Activated B cell treated with CpG ODN at 0.5 μM for 24 hours (primary cell): ENCODE results near the gene RCBTB2. TPM values are rescaled to one million over a fixed set of nuclear protein-coding genes. Genes with fewer than 3 reads are reported as not detected.

Experiments
- ATAC-seq: fragments of 200-7000 bp; cut with Tn5 transposase; one replicate; pipeline ENCODE4 v1.10.0; 2021; ENCODE audit warnings: low read depth, mild to moderate bottlenecking, moderate library complexity
- CTCF ChIA-PET: fragments of 350-600 bp; sonication (Branson Sonifier 250); formaldehyde crosslinking; loops from one replicate; lab custom pipeline; 2021; ENCODE audit warnings: antibody characterized with exemption; lab: Charles Lee
- POLR2A ChIA-PET: fragments of 350-600 bp; sonication (Branson Sonifier 250); formaldehyde crosslinking; loops from one replicate; lab custom pipeline; 2021; ENCODE audit warnings: antibody characterized with exemption; lab: Charles Lee
- DNase-seq: peaks from one replicate; pipeline ENCODE4 v3.0.0; 2022
- H3K27ac Mint-ChIP-seq: one replicate; pipeline ENCODE4 v1.8.0; 2020; ENCODE audit warnings: mixed read lengths
- H3K27me3 Mint-ChIP-seq: one replicate; pipeline ENCODE4 v1.8.0; 2021; ENCODE audit warnings: mixed read lengths
- H3K36me3 Mint-ChIP-seq: one replicate; pipeline ENCODE4 v1.8.0; 2021; ENCODE audit warnings: low read depth, mixed read lengths
- H3K4me1 Mint-ChIP-seq: one replicate; pipeline ENCODE4 v1.8.0; 2021; ENCODE audit warnings: mixed read lengths
- H3K4me3 Mint-ChIP-seq: one replicate; pipeline ENCODE4 v1.8.0; 2020; ENCODE audit warnings: mild to moderate bottlenecking, mixed read lengths
- H3K9me3 Mint-ChIP-seq: one replicate; pipeline ENCODE4 v1.8.0; 2020; ENCODE audit warnings: mixed read lengths
- intact Hi-C: fragments of 100-400 bp; cut with micrococcal nuclease; formaldehyde crosslinking; loops from one replicate; pipeline ENCODE4 v1.15.1; 2024
- total RNA-seq: library from RNA; stranded (reverse); gene quantifications from 2 replicates; pipeline ENCODE4 v1.2.3, GENCODE V29; 2022
- TF ChIP-seq, protein P1 (sequence below): fragments of 200-600 bp; IDR thresholded peaks from one replicate; pipeline ENCODE4 v1.8.0; 2022; ENCODE audit warnings: antibody characterized with exemption, mild to moderate bottlenecking

Gene RCBTB2
- total RNA-seq, 1 donor from 2014 or later = 2.4 TPM

DNA sequence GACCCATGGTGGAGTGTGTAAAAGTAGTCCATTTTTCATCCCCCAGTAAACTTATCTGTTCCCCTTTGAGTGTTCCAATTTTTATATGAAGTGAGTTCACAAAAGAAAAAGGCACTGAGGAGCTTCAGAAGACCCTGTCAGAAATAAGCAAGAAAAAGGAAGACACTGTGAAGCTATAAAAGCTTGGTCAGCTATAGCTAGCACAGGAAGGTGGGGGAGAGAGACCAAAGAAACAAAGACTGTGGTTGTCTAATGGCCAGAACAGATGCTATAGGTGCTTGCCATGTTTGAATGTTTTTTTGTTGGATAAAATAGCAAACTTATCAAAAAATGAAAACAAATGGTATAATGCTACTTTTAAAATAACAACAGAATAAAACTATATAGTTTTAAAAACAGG, 46.5 kb downstream of the RCBTB2 start:
- Mint-ChIP-seq H3K9me3 (no peaks in the 10 kb centered on the region), H3K27me3 (no peaks in the 10 kb centered on the region), H3K4me1 (peaks cover 31% of the 10 kb centered on the region), H3K27ac (no peak overlapping the region), H3K4me3 (no peak overlapping the region), H3K36me3 (peaks cover 28% of the 10 kb centered on the region)
- TF ChIP-seq, protein P1, sequence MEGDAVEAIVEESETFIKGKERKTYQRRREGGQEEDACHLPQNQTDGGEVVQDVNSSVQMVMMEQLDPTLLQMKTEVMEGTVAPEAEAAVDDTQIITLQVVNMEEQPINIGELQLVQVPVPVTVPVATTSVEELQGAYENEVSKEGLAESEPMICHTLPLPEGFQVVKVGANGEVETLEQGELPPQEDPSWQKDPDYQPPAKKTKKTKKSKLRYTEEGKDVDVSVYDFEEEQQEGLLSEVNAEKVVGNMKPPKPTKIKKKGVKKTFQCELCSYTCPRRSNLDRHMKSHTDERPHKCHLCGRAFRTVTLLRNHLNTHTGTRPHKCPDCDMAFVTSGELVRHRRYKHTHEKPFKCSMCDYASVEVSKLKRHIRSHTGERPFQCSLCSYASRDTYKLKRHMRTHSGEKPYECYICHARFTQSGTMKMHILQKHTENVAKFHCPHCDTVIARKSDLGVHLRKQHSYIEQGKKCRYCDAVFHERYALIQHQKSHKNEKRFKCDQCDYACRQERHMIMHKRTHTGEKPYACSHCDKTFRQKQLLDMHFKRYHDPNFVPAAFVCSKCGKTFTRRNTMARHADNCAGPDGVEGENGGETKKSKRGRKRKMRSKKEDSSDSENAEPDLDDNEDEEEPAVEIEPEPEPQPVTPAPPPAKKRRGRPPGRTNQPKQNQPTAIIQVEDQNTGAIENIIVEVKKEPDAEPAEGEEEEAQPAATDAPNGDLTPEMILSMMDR = no peak
- ChIA-PET POLR2A (interaction anchor here (0.7 to 1.0 kb wide), 2 partner anchors 10 to 182 kb away, joined by 3 read pairs; no protein-coding TSS in a partner anchor), CTCF (no interaction called here)
- ATAC-seq (no peak), DNase-seq (no peak)
- intact Hi-C loops = no loop called here

GRCh38 chr13:48485432-48485831, 47.4 kb downstream of the RCBTB2 start:
- CTCF ChIA-PET = no interaction called here

DNA sequence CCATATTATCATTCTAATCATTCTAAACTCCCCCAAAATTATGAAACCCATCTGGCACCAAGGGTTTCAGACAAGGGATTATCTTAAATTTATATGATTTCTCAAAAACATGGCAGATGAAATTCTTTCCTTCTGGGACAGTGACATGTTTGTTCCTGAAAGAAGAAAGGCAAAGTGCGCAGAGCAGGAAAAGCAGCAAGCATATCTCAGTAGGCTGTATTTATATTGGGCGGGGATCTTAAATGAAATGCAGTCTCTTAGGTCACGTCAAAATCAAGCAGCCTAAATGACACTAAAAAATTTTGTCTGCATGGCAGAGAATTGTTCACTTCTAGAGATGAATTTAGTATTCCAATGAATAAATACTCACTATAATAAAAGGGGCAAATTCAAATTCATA, 49.3 kb downstream of the RCBTB2 start:
- Mint-ChIP-seq H3K9me3 (no peaks in the 10 kb centered on the region), H3K27me3 (no peaks in the 10 kb centered on the region), H3K4me3 (no peak overlapping the region), H3K27ac (no peak overlapping the region), H3K36me3 (peaks cover 50% of the 10 kb centered on the region), H3K4me1 (peaks cover 7% of the 10 kb centered on the region)
- ATAC-seq (no peak), DNase-seq (no peak)
- CTCF ChIA-PET = interaction anchor here (1.3 kb wide), 1 partner anchor 97 kb away, joined by 3 read pairs; no protein-coding TSS in a partner anchor
- POLR2A ChIA-PET = interaction anchor here (0.6 to 0.7 kb wide), 2 partner anchors 17 to 440 kb away, joined by 3 to 4 read pairs; no protein-coding TSS in a partner anchor
- intact Hi-C loops = no loop called here
- TF ChIP-seq, protein P1 = no peak

More at GRCh38 chr13:48485432-48485831, 47.4 kb downstream of the RCBTB2 start:
- Mint-ChIP-seq H3K4me3 (no peak overlapping the region), H3K36me3 (peaks cover 36% of the 10 kb centered on the region), H3K4me1 (peaks cover 25% of the 10 kb centered on the region), H3K27me3 (no peaks in the 10 kb centered on the region), H3K9me3 (no peaks in the 10 kb centered on the region), H3K27ac (no peak overlapping the region)
- POLR2A ChIA-PET = interaction anchor here (1.0 kb wide), 1 partner anchor 11 kb away, joined by 3 read pairs; no protein-coding TSS in a partner anchor
- intact Hi-C loops = no loop called here
- ATAC-seq (no peak), DNase-seq (no peak)
- TF ChIP-seq, protein P1 = no peak

DNA sequence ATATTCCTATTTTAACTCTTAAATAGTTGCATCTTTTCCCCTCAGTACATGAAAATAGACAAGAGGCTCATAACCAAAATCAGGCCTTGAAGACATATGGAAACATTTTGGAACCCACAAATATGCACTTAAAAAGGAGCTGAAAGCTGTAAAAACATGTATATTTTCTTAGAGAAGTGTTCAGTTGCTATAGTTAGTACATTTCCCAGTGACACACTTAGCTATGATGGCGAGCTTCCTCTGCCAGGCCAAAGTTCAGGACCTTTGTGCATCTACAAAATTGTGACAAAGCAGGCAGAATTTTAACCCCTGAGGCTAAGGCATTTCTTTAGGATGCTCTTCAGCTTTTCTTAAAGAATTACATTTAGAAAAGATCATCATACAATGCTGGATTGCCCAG, 54.5 kb downstream of the RCBTB2 start:
- Mint-ChIP-seq H3K27me3 (no peaks in the 10 kb centered on the region), H3K4me1 (peaks cover 18% of the 10 kb centered on the region), H3K36me3 (peaks cover 75% of the 10 kb centered on the region), H3K9me3 (no peaks in the 10 kb centered on the region), H3K27ac (no peak overlapping the region), H3K4me3 (no peak overlapping the region)
- TF ChIP-seq, protein P1 = no peak
- intact Hi-C loops = no loop called here
- POLR2A ChIA-PET = interaction anchor here (1.3 kb wide), 1 partner anchor 11 kb away, joined by 3 read pairs; no protein-coding TSS in a partner anchor
- CTCF ChIA-PET = interaction anchor here (1.8 kb wide), 2 partner anchors 101 to 103 kb away, joined by 4 read pairs; no protein-coding TSS in a partner anchor
- DNase-seq = no peak
- no peak for ATAC-seq

- Mint-ChIP-seq H3K4me3 (no peak overlapping the region), H3K27ac (no peak overlapping the region), H3K4me1 (peaks cover 18% of the 10 kb centered on the region), H3K9me3 (no peaks in the 10 kb centered on the region), H3K36me3 (peaks cover 74% of the 10 kb centered on the region), H3K27me3 (no peaks in the 10 kb centered on the region)
- ChIA-PET CTCF (no interaction called here), POLR2A (interaction anchor here (0.7 to 0.9 kb wide), 2 partner anchors 15 to 58 kb away, joined by 3 to 4 read pairs; no protein-coding TSS in a partner anchor)
- DNase-seq = no peak
- no peak for ATAC-seq
- TF ChIP-seq, protein P1 = no peak
- intact Hi-C loops = no loop called here
These were observed 55.6 kb downstream of the RCBTB2 start for GRCh38 chr13:48477191-48477855.
